Measurements from ENCODE around the gene ACAP3.
A peak's percentile ranks its signal among the peaks of the same experiment; 100 is the strongest.

The ACAP3 gene

GRCh38 chr1:1313500-1314236 lies 5.9 kb upstream of the ACAP3 start:
- no peak for DNase-seq

DNA sequence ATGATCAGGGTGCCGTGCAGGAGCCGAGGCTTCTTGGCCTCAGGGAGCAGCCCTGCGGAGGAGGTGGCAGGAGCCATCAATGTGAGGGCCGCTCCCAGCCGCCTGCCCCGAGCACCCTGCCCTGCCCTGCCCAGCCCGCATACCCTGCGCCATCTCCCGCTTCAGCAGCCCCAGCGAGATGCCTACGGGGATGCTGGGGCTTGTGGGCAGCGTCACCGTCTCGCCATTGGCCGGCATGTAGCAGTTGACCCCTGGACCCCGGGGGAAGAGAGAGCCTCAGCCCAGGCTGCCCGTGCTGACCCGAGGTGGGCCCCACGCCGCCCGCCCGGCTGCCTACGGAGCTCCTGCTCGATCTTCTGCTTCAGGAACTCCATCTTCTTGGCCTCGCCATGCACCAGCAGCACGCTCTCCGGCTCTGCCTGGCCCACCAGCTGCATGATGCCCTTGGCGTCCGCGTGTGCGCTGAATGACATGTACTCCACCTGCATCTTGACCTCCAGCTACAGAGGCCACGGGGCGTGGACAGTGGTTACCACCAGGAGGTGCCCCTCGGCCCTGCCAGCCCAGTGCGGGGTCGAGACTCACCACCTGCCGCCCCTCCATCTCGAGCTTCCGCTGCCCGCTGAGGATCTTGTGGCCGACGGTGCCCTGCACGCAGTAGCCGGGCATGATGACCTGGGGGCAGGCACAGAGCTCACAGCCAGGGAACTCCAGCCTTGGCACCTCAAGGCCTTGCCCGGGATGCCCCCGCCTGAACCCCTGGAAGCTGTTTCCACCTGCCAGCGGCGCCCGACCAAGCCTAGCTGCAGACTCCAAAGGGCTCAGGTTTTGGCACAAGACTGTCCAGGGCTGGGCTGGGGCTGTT lies 5.0 kb upstream of the ACAP3 start:
- no peak for DNase-seq

DNA sequence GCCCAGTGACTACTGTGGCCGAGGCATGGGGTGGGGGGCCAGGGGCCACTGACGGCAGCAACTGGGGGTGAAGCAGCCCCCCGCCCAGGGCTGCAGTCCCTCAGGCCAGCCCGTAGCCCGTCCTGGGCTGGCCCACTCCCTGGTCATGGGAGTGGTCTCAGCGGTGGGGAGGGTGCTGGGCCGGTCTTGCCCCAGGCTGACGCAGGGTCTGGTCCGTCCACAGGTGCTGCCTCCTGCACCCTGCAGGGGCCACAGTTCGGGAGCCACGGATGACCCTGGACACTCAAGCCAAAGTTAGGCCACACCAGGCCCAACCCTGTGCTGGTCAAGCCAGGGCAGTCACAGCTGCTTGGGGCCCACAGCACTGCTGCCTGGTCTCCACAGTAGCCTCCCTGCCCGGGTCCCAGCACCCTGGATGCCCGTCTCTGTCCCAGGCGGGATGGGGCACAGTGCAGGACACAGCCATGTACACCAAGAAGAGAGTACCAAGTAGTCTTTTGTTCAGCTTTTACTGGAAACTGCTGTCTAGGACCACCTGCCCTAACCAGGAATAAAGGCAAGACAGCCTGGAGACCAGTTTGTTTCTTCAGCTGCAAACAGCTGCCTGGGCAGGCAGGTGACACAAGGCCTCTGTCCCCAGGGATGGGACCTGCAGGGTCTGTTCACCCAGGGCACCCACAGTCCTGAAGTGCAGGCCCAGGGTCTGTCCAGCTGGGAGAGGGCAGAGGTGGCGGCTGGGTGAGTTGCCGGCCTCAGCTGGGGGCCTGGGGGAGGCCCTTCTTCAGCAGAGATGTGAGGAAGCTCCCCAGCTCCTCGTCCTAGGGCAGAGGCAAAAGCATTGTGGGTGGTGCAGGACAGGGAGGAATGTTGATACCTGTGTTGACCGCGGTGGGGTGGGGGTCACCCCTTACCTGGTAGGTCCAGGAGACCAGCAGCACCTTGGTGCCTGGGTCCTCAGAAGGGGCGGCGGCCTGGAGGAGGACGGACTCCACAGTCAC lies 3.7 kb upstream of the ACAP3 start:
- DNase-seq: no peak

DNA sequence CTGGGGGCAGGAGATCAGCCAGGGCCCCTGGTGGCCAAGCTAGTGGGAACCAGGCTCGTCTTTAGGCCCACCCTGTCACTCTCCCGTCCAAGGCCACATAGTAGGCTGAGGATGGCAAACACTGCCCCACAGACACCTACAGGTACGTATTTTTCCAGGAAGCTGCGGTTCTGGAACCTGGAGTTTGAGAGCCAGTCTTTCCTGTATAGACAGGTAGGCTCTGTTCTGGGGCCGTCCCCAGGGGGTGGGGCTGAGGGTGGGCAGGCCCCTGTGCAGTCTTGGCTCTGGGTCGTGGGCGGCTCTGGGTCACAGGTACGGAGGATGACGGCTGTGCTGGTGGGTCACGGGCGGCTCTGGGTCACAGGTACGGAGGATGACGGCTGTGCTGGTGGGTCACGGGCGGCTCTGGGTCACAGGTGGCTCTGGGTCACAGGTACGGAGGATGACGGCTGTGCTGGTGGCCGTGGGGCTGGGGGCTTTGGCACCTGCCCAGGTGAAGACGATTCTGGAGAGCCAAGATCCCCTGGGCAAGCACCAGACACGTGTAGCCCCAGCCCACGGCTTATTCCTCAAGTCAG lies 2.8 kb upstream of the ACAP3 start:
- no peak for DNase-seq

DNA sequence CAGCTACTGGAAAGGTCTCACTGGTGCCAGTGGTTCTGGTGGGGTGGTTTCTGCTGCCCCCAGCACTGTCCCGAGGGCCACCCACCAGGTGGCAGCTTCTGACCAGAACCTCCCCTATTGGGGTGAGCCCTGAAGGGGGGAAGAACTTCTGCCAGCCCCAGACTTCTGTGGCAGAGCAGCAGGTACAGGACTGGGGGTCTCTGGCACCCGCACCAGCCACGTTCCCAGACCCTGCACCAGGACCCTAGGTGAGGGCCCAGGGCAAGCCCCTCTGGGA lies 2.3 kb upstream of the ACAP3 start:
- DNase-seq: no peak

DNA sequence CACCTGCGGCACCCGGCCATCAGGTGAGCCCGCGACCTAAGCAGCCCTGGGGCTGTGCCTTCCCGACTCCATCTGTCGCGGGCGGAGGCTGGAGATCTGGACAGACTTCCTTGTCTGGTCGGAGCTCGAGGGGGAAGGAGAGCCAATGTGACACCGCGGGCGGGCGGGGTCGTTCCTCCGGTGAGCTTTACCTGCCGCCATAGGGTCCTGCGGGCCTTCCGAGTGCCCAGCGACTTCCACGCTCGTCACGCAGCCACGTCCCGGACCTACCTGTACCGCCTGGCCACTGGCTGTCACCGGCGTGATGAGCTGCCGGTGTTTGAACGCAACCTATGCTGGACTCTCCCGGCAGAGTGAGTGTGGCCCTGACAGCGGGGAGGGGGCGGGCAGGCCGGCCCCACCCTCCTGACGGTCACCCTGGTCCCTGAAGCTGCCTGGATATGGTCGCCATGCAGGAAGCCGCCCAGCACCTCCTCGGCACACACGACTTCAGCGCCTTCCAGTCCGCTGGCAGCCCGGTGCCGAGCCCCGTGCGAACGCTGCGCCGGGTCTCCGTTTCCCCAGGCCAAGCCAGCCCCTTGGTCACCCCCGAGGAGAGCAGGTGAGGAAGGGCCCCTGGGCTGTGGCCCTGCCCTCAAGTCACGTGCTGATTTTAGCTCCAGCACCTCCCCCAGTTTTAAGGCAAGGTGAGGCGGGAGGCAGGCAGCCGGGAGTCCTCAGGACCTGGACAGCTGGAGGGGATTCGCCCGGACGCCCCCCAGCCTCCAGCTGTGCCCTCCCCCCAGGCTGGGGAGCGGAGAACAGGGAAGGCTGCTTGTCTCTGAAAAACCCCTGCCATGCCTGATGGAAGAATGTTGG lies 1.8 kb upstream of the ACAP3 start:
- DNase-seq: no peak

DNA sequence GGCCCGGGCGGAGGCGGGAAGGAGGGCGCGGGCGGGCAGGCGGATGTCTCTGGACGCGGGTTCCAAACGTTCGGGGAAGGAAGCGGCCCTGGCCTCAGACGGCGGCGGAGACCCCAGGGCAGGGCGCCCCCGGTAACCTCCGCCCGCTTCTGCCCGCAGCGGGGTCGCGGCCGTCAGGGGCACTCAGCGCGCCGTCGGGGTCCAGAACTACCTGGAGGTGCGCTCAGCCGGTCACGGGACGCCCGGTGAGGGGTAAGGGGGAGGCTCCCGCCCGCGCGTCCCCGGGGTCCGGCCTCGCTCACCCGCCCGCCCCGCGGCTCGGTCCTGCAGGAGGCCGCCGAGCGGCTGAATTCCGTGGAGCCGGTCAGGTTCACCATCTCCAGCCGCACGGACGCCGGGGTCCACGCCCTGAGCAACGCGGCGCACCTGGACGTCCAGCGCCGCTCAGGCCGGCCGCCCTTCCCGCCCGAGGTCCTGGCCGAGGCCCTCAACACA lies 1.1 kb upstream of the ACAP3 start:
- DNase-seq: no peak

DNA sequence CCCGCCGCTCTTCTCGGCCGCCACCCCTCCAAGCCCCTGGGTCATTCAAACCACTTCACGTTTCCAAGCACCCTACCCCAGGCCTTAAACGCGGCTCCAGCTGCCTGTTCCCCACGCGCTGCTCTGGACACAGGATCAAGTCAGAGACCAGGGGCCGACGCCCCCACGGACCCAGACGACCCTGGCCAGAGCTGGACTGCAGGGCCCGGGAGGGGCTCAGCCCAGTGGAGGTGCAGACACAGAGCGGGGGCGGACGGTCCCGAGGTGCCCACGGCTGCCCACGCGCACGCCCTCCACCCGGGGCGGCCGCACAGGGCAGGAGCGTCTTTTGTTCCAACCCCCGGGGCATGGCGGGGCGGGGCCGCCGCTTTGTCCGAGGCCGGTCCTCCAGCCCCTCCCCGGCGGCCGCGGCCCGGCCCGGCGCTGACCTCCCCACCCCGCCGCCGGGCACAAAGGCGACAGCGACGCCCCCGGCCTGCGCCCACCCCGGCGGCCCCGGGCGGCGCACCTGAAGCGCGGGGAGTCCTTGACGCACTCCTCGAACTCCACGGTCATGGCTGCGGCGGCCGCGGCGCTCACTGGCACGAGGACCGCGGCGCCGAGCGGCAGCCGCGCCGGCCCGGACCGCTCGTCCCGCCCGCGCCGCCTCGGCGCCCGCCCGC lies 338 bp downstream of the ACAP3 start:
- DNase-seq: no peak

DNA sequence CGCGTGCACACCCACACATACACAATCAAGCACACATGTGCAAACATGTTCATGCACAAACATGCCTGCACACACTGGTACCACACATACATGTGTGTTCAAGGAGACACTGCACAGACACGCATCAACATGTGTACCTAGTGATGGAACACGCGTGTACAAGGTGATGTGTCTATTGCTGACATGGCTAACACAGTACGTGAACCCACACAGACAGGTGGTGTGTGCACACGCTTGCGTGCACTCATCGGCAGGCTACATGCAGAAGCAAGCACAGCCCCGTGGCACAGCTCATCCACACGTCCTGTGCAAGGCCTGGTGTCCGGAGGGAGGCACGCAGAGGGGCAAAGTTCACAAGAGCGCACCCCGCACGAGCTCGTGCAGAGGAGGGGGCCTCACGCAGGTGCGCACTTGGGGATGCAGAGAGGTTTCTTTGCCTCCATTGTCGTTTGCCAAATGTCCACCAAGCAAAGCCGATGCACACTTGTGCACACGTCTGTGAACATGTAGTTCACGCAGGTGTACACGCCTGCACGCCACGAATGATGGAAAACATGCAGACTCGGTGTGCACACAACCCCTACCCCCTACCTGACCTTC lies 969 bp downstream of the ACAP3 start:
- no peak for DNase-seq

DNA sequence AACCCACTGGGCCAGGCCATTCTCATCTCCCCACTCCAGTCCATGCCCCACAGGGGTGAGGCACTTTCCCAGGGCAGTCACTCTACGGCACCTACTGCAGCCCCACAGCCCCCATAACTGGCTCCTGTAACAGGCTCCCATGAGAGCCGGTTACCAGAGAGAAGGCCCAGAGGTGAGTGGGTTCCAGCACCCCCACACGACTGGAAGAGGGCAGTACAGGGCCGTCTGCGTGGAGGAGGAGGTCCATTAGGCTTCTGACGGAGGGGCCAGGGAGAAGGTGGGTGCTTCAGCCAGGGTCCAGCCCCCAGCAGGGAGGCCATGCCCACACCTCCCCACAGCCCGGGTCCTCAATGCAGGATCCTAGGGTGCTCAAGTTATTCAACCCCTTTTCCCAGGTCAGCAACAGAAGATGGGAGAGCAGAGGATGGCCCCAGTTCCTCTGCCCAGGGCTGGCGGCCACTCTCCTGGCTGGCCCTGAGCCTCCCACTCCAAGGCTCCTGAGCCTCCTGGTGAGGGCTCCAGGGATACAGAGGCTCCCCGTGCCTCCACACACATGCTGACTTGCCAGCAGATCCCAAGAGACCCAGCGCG lies 1.6 kb downstream of the ACAP3 start:
- no peak for DNase-seq

DNA sequence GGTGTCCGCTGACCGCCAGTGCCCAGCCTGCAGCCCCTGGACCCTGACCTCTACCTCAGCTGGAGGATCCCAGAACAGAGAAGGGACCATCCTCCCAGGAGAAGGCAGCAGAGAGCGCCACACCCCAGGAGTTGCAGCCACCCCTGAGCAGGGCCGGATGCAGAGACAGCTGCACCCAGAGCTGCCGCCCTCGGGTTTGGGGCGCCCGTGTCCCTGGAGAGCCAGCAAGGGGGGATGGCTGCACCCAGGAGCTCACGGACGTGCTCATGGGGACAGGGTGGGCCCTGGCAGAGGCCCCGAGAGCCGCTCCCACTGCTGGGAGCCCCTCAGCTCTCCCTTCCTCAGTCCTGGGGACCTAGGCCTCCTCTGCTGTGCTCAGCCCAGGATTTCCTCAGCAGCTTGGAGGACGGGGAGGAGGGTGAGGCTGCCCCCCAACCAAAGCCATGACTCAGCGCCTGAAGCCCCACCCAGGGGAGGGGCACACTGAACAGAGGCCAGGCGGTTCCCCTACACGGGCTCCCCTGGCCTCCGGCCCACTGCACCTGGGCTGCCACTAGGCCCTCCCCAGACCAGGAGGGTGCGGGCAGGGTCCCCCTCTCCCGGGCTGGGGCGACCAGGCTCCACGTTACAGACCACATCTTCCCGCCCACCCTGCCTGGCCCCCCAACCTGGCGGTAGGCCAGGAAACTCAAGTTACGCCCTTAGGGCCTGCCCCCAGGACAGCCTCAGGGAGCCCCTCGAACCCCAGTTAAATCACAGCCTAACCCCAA lies 2.2 kb downstream of the ACAP3 start:
- DNase-seq: peak; percentile 71

GRCh38 chr1:1304331-1305299 lies 3.1 kb downstream of the ACAP3 start:
- DNase-seq: no peak

DNA sequence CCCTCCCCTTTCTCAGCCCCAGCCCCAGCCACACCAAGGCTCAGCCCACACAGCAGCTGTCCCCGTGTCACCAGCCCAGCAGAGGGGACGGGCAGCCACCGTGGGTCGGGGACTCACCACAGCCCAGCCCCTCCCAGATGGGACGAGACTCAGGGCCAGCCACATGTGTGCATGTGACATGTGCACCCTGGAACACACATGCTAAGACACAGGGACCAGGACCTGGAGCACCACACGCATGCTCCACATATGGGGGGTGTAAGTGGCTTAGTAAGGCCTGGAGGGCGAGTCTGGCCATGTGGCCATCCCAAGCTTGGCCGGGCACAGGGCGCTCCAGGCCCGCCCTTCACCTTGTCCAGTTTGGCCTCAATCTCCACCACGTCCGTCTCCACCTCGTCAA lies 4.0 kb downstream of the ACAP3 start:
- DNase-seq: no peak

DNA sequence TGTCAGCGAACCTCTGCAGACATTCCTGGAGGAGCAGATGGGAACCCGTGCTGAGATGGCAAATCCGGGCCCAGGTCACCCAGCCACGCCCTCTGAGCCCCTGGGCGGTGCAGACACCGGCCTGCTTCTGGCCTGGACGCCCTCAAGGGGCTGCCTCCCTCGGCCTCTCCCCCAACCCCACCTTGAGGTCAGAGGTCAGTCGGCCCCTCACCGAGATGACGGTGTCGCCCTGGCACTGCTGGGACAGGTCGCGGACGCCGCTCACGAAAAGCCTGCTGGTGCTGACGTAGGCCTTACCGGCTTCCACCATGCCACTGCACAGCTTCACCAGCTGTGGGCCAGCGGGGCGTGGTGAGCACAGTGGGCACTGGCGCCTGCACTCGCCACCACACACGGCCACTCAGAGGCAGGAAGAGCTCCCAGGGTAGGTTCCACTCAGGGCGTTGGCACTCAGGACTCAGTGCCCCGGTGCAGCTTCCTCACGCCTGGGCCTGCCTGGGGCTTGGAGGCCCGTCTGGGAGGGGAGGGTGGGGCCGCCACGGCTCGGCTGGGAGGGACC lies 4.7 kb downstream of the ACAP3 start:
- no peak for DNase-seq

DNA sequence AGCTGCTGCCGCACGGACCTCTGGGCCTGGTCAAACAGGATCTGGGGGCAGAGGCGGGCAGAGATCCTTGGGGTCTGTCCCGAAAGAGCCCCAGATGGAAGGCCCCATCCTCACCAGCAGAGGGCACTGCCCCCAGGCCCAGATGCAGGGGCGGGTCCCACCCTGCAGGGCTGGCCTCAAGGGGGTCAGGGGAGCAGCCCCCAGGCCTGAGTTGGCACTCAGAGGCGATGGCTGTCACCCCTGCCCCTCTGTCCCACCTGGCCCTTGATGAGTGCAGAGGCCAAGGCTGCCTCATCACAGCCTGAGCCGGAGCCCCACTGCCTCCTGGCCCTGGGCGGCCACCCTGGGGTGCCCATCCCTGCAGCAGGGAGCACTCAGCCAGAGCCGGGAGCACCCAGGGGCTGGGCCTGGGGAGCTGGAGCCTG lies 5.7 kb downstream of the ACAP3 start:
- no peak for DNase-seq

- DNase-seq: no peak
These were observed 7.4 kb downstream of the ACAP3 start for GRCh38 chr1:1300352-1300739.

DNA sequence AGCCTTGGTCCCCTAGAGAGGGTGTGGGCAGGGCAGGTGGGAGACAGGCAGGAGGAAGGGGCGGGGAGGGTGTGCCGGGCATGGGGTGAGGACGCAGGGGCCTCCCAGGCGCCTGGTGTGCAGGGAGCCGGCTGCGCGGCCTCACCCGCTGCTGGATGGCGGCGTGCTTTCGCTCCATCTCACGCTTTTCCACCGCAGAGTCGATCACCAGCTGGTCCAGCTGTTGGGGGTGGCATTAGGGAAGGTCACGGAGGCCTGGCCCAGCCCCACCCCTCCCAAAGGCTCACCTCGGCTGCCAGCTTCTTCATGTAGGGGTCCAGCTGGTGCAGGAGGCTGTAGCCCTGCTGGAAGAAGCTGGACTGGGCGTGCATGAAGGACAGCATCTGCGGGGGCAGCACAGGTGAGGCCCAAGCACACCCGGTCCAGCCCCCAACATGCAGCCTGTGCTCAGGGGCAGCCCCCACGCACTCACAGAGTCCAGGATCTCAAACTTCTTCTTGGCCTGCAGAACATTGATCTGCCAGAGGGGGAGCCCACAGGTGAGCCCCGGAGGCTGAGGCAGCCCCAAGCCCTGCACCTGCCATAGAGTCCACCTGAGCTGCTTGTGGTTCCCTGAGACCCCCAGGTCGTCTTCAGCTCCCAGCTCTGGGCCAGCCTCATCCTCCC lies 7.9 kb downstream of the ACAP3 start:
- DNase-seq: no peak

All from GF-D8 (cell line).